Measurements from ENCODE around the gene PNKD. TPM values are rescaled to one million over a fixed set of nuclear protein-coding genes. Genes with fewer than 3 reads are reported as not detected.
A peak's percentile ranks its signal among the peaks of the same experiment; 100 is the strongest.

The PNKD gene
- total and polyA plus RNA-seq, 10 of the 15 experiments (the other 5 are each of a cell fraction or from before 2014, with no cell fraction given) = 27.2 to 106 (median 61.3) TPM

GRCh38 chr2:218269900-218270720 is at the start of gene PNKD, which contains the start of gene AAMP (continued):
- TF ChIP-seq CUX1 (IDR thresholded peaks at IDR 0.05; ENCODE audit: insufficient replicate concordance, low read depth, low read length) = no peak
- TF ChIP-seq MEF2B (IDR thresholded peaks at IDR 0.05; ENCODE audit: partially characterized antibody, poor library complexity, severe bottlenecking) = no peak
- peak; percentile 21; the same call in 1 of the 2 replicates for TF ChIP-seq NFYA (IDR thresholded peaks at IDR 0.05; ENCODE audit: borderline replicate concordance, low read depth, low read length)
- no peak for TF ChIP-seq JUNB (IDR thresholded peaks at IDR 0.05)
- TF ChIP-seq, protein P1, sequence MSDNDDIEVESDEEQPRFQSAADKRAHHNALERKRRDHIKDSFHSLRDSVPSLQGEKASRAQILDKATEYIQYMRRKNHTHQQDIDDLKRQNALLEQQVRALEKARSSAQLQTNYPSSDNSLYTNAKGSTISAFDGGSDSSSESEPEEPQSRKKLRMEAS (IDR thresholded peaks at IDR 0.05; ENCODE audit: low read depth, low read length) = peak; percentile 34; the same call in 1 of the 2 replicates
- TF ChIP-seq, protein P2, sequence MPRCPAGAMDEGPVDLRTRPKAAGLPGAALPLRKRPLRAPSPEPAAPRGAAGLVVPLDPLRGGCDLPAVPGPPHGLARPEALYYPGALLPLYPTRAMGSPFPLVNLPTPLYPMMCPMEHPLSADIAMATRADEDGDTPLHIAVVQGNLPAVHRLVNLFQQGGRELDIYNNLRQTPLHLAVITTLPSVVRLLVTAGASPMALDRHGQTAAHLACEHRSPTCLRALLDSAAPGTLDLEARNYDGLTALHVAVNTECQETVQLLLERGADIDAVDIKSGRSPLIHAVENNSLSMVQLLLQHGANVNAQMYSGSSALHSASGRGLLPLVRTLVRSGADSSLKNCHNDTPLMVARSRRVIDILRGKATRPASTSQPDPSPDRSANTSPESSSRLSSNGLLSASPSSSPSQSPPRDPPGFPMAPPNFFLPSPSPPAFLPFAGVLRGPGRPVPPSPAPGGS (IDR thresholded peaks at IDR 0.05; ENCODE audit: borderline replicate concordance, insufficient read depth, low read depth, low read length, poor library complexity, severe bottlenecking) = no peak
- peak; percentile 100 for TF ChIP-seq SIX5 (IDR thresholded peaks at IDR 0.05; ENCODE audit: low read depth, low read length, severe bottlenecking)
- no peak for TF ChIP-seq MXI1 (IDR thresholded peaks at IDR 0.05; ENCODE audit: low read depth, low read length)
- TF ChIP-seq, protein P3, sequence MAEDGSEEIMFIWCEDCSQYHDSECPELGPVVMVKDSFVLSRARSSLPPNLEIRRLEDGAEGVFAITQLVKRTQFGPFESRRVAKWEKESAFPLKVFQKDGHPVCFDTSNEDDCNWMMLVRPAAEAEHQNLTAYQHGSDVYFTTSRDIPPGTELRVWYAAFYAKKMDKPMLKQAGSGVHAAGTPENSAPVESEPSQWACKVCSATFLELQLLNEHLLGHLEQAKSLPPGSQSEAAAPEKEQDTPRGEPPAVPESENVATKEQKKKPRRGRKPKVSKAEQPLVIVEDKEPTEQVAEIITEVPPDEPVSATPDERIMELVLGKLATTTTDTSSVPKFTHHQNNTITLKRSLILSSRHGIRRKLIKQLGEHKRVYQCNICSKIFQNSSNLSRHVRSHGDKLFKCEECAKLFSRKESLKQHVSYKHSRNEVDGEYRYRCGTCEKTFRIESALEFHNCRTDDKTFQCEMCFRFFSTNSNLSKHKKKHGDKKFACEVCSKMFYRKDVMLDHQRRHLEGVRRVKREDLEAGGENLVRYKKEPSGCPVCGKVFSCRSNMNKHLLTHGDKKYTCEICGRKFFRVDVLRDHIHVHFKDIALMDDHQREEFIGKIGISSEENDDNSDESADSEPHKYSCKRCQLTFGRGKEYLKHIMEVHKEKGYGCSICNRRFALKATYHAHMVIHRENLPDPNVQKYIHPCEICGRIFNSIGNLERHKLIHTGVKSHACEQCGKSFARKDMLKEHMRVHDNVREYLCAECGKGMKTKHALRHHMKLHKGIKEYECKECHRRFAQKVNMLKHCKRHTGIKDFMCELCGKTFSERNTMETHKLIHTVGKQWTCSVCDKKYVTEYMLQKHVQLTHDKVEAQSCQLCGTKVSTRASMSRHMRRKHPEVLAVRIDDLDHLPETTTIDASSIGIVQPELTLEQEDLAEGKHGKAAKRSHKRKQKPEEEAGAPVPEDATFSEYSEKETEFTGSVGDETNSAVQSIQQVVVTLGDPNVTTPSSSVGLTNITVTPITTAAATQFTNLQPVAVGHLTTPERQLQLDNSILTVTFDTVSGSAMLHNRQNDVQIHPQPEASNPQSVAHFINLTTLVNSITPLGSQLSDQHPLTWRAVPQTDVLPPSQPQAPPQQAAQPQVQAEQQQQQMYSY (CRISPR knock-in tag; IDR thresholded peaks at IDR 0.05) = no peak
- TF ChIP-seq CEBPB (IDR thresholded peaks at IDR 0.05; ENCODE audit: borderline replicate concordance in 1 of 2, low read depth in 2 of 2, low read length in 2 of 2) = no peak
- peak; percentile 99 for TF ChIP-seq SP1 (IDR thresholded peaks at IDR 0.05; ENCODE audit: low read depth, low read length)
- no peak; the same call in 1 of the 2 replicates for TF ChIP-seq ZNF217 (IDR thresholded peaks at IDR 0.05)
- TF ChIP-seq ZSCAN29 (IDR thresholded peaks at IDR 0.05) = no peak
- TF ChIP-seq, protein P4, sequence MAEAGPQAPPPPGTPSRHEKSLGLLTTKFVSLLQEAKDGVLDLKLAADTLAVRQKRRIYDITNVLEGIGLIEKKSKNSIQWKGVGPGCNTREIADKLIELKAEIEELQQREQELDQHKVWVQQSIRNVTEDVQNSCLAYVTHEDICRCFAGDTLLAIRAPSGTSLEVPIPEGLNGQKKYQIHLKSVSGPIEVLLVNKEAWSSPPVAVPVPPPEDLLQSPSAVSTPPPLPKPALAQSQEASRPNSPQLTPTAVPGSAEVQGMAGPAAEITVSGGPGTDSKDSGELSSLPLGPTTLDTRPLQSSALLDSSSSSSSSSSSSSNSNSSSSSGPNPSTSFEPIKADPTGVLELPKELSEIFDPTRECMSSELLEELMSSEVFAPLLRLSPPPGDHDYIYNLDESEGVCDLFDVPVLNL (IDR thresholded peaks at IDR 0.05; ENCODE audit: low read depth, low read length) = peak; percentile 61; the same call in 1 of the 2 replicates
- no peak for TF ChIP-seq JUND (IDR thresholded peaks at IDR 0.05; ENCODE audit: low read depth, low read length)
- TF ChIP-seq YY1 (IDR thresholded peaks at IDR 0.05; ENCODE audit: low read depth, low read length) = peak; percentile 98
- no peak for TF ChIP-seq MYB (IDR thresholded peaks at IDR 0.05; ENCODE audit: borderline replicate concordance, low read depth, low read length)
